IPS-18a (cell line): Measurements from ENCODE around the gene ABCB7.
"Not testable (repeated sequence)": the region's sequence is repeated elsewhere in the genome, so short reads cannot be mapped to it uniquely, and the experiment has no call there.

Experiments
- H3K27ac ChIP-seq: one replicate; pipeline ENCODE4 v1.5.1; 2013; ENCODE audit warnings: low read length
- H3K27me3 ChIP-seq: one replicate; pipeline ENCODE4 v1.6.1; 2013; ENCODE audit warnings: mild to moderate bottlenecking, low read length; ENCODE audit not compliant: control insufficient read depth, insufficient read depth
- H3K36me3 ChIP-seq: one replicate; pipeline ENCODE4 v1.6.1; 2013; ENCODE audit warnings: low read depth, low read length; ENCODE audit not compliant: control insufficient read depth
- H3K4me1 ChIP-seq: one replicate; pipeline ENCODE4 v1.6.1; 2013; ENCODE audit warnings: low read depth, low read length; ENCODE audit not compliant: control insufficient read depth
- H3K4me3 ChIP-seq: one replicate; pipeline ENCODE4 v1.5.1; 2013; ENCODE audit warnings: low read length
- H3K9ac ChIP-seq: one replicate; pipeline ENCODE4 v1.6.1; 2013; ENCODE audit warnings: mild to moderate bottlenecking, low read length, moderate library complexity
- H3K9me3 ChIP-seq: one replicate; pipeline ENCODE4 v1.6.1; 2013; ENCODE audit warnings: low read depth, low read length; ENCODE audit not compliant: control insufficient read depth

Gene ABCB7

DNA sequence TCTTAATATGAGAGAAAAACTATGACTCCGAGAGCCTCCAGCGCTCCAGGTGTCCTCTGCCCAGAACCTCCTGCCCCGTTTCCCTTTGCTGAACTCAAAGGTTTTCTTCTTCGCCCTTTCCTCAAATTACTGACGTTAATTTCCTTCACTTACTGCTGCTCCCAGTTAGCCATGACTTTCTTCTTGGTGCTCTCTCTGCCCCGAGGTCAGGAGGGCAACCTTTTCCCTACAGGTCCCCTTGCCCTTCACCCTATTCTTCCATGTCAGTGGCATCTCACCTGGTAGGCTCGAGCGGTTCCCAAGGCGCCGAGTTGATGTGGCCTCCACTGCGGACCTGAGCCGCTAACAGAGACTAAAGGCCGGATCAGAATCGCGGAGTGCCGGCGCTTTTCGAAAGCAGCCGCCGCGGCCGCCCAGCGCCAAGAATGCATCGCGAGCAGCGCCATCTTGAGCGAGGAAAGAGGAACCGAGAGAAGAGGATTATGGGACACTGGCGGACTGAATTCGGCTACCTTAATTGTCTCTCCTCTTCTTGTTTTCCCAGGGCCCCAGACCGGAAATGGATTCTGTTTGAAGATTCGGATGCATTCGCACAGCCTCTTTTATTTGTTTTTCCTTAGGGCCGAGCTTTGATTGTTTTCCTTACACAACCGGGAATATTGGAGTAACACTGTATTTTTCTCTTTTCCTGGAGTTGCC lies at the start of gene ABCB7:
Gene ABCB7, minus strand, starts transcription at position 457 of the 699 bp plus-strand sequence. Its CDS starts 11 bp downstream, at position 446.
- H3K36me3 ChIP-seq = no peaks in the 10 kb centered on the region
- peak within 1 kb of the TSS; percentile 55 for H3K27ac ChIP-seq
- peak within 1 kb of the TSS; percentile 83 for H3K9ac ChIP-seq
- H3K27me3 ChIP-seq = no peaks in the 10 kb centered on the region
- H3K4me3 ChIP-seq = peak within 1 kb of the TSS; percentile 78
- H3K9me3 ChIP-seq = peaks cover 13% of the 10 kb centered on the region
- H3K4me1 ChIP-seq = peaks cover 4% of the 10 kb centered on the region

DNA sequence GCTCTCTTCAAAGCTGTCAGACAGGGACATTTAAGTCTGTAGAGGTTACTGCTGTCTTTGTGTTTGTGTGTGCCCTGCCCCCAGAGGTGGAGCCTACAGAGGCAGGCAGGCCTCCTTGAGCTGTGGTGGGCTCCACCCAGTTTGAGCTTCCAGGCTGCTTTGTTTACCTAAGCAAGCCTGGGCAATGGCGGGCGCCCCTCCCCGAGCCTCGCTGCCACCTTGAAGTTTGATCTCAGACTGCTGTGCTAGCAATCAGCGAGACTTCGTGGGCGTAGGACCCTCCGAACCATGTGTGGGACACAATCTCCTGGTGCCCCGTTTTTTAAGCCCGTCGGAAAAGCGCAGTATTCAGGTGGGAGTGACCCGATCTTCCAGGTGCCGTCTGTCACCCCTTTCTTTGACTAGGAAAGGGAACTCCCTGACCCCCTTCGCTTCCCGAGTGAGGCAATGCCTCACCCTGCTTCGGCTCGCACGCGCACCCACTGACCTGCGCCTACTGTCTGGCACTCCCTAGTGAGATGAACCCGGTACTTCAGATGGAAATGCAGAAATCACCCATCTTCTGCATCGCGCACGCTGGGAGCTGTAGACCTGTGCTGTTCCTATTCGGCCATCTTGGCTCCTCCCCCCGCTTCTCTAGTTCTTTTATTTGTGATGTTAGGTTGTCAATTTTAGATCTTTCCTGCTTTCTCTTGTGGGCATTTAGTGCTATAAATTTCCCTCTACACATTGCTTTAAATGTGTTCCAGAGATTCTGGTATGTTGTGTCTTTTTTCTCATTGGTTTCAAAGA lies 32.5 kb upstream of the ABCB7 start:
- not testable (repeated sequence) for H3K36me3 ChIP-seq, H3K27me3 ChIP-seq, H3K9ac ChIP-seq, H3K27ac ChIP-seq, H3K4me3 ChIP-seq, H3K4me1 ChIP-seq
- peaks cover 19% of the 10 kb centered on the region for H3K9me3 ChIP-seq

DNA sequence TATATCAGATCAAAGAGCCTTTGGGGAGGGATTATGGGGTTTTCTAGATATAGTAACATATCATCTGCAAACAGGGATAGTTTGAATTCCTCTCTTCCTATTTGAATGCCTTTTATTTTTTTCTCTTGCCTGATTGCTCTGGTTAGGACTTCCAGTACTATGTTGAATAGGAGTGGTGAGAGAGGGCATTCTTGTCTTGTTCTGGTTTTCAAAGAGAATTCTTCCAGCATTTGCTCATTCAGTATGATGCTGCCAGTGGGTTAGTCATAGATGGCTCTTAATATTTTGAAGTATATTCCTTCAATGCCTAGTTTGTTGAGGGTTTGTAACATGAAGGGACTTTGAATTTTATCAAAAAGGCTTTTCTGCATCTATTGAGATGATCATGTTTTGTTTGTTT lies 25.6 kb upstream of the ABCB7 start:
- H3K9ac ChIP-seq = no peak overlapping the region

DNA sequence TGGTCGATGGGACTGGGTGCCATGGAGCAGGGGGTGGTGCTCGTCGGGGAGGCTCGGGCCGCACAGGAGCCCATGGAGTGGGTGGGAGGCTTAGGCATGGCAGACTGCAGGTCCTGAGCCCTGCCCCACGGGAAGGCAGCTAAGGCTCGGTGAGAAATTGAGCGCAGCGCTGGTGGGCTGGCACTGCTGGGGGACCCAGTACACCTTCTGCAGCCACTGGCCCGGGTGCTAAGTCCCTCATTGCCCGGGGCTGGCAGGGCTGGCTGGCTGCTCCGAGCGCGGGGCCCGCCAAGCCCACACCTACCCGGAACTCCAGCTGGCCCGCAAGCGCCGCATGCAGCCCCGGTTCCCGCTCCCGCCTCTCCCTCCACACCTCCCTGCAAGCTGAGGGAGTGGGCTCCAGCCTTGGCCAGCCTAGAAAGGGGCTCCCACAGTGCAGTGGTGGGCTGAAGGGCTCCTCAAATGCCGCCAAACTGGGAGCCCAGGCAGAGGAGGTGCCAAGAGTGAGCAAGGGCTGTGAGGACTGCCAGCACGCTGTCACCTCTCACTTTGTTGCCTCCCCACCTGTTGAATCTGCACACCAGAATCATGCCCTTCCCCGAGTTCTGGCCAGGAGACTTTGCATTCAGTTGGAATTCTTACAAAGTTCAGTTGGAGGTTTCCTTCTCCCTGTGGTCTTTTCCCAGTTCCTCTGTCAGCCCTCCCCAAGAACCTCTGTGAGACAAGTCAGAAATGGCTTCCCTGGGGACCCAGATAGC lies 23.6 kb upstream of the ABCB7 start:
- not testable (repeated sequence) for H3K36me3 ChIP-seq, H3K9ac ChIP-seq, H3K27me3 ChIP-seq, H3K4me1 ChIP-seq, H3K27ac ChIP-seq, H3K4me3 ChIP-seq
- peaks cover 14% of the 10 kb centered on the region for H3K9me3 ChIP-seq

More for the DNA sequence above, 25.6 kb upstream of the ABCB7 start:
- Histone ChIP-seq H3K36me3 (no peaks in the 10 kb centered on the region), H3K27me3 (no peaks in the 10 kb centered on the region), H3K27ac (no peak overlapping the region), H3K4me1 (no peaks in the 10 kb centered on the region), H3K4me3 (no peak overlapping the region), H3K9me3 (peaks cover 14% of the 10 kb centered on the region)

DNA sequence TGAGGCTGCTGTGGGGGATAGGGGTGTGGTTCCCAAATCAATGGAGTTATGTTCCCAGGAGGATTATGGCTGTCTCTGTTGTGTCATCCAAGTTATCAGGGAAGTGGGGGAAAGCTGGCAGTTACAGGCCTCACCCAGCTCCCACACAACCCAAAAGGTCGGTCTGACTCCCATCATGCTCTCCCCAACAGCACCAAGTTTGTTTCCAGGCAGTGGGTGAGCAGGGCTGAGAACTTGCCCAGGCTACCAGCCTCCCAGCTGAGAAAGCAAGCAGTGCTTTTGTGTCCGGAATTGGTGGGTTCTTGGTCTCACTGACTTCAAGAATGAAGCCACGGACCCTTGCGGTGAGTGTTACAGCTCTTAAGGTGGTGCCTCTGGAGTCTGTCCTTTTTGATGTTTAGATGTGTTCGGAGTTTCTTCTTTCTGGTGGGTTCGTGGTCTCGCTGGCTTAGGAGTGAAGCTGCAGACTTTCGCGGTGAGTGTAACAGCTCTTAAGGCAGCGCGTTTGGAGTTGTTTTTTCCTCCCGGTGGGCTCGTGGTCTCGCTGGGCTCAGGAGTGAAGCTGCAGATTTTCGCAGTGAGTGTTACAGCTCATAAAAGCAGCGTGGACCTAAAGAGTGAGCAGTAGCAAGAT lies 16.3 kb upstream of the ABCB7 start:
- H3K36me3 ChIP-seq, H3K9ac ChIP-seq, H3K4me1 ChIP-seq, H3K4me3 ChIP-seq, H3K27me3 ChIP-seq, H3K27ac ChIP-seq, H3K9me3 ChIP-seq: not testable (repeated sequence)

DNA sequence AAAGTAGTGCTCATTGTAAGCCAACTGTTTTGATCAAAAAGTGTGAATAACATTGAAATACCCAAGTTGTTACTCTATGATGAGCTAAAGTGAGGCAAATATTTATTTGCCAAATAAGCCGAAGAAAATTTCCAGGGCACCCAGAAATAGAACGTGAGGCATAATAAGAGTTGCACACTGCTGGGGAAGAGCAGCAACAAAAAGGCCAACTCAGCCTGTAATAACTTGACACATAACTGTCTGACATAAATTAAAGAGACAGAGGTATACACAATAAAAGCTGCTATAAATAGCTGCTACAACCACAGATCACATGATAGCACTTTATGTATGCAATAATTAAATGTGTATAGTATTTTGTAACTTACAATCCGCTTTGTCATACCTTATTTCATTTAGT lies 2.0 kb upstream of the ABCB7 start:
- no peak overlapping the region for H3K9ac ChIP-seq
- peaks cover 10% of the 10 kb centered on the region for H3K9me3 ChIP-seq
- no peaks in the 10 kb centered on the region for H3K27me3 ChIP-seq
- peaks cover 4% of the 10 kb centered on the region for H3K4me1 ChIP-seq
- H3K4me3 ChIP-seq = no peak overlapping the region
- H3K36me3 ChIP-seq = no peaks in the 10 kb centered on the region
- H3K27ac ChIP-seq = no peak overlapping the region

DNA sequence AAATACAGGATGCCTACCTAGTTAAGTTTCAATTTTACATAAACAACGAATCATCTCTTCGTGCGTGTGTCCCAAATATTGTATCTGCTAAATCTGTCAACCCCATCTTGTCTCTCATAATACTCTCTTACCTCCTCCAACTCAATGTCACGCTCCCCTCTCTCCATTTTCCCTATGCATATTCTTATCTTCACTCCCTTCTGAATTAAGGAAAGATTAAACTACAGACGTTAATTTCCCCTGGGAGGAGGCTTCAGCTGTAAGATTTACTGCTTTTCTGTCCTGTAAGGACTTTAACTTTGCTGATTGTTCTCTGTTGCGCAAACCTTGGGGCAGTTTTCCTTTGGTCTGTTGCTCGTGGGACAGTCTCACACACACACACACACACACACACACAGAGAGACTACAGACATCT lies 455 bp upstream of the ABCB7 start:
- Histone ChIP-seq H3K36me3 (no peaks in the 10 kb centered on the region), H3K4me1 (peaks cover 4% of the 10 kb centered on the region), H3K4me3 (peak overlapping the region; percentile 78), H3K9me3 (peaks cover 13% of the 10 kb centered on the region), H3K27ac (peak overlapping the region; percentile 33), H3K9ac (peak overlapping the region; percentile 83), H3K27me3 (no peaks in the 10 kb centered on the region)

DNA sequence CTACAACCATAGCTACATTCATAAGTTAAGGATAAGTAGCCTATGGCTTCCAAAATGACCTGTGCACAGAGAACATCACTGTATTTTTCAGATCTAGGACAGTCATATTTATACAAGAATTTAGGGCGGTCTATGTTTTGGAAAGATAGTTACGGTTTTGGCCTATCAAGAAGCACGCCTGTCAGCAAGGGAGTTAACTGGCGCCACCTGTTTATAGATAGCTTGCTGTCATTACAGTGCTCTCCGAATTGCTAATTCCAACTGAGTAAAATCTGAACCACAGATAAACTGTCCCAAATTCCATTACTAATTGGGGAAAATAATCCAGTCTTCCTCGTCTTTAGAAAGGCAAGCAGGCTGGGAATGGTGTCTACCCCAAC lies 646 bp downstream of the ABCB7 start:
- no peaks in the 10 kb centered on the region for H3K36me3 ChIP-seq
- H3K27ac ChIP-seq = peak overlapping the region; percentile 55
- H3K4me3 ChIP-seq = peak overlapping the region; percentile 78
- peak overlapping the region; percentile 83 for H3K9ac ChIP-seq
- H3K27me3 ChIP-seq = no peaks in the 10 kb centered on the region
- peaks cover 4% of the 10 kb centered on the region for H3K4me1 ChIP-seq
- H3K9me3 ChIP-seq = peaks cover 13% of the 10 kb centered on the region

DNA sequence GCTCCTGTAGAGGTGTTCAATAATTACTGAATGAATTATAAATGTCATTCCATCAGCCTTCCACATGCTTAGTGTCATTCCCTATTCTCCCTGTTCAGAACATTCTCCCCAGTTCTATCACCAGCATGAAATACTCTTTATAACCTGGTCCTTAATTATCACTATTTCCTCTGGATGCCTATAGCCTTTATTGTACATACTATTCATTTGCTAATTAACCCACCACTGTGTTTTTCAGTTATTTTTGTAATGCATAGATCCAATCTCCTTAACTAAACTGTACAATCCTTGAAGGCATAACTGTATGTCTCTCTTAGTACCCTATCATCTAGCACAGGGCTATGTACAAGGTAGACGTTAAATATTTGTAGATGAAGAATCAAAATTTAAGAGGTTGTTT lies 1.2 kb downstream of the ABCB7 start:
- Histone ChIP-seq H3K27me3 (no peaks in the 10 kb centered on the region), H3K9me3 (peaks cover 13% of the 10 kb centered on the region), H3K9ac (no peak overlapping the region), H3K27ac (no peak overlapping the region), H3K36me3 (no peaks in the 10 kb centered on the region), H3K4me1 (peaks cover 4% of the 10 kb centered on the region), H3K4me3 (peak overlapping the region; percentile 78)

DNA sequence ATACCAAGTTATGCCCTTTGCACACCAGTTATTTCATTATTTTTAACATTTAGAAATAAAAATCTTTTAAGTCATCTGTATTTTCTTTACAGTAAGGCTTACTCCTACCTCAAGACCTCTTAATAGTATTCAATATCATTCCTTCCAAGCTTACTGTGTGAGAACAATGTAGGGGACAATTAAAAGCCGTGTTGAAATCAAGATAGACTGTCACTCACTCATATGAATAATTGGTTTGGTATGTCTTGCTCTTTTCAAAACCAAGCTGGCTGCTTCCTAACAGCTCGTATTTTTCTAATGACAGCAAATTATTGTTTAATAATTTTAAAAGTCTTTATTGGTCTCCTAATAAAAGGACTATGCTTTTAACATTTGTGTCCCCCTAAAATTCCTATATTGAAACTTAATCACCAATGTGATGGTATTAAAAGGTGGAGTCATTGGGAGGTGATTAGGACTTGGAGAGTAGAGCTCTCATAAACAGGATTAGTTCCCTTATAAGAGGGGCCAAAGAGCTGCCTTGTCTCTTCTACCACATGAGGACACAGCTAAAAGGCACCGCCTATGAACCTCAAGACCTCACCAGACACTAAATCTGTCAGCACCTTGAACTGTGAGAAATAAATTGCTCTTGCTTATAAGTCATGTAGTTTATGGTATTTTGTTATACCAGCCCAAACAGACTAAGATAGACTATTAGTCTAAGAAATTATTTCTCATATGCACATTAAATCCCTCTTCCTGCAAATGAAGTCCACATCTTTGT lies 4.1 kb downstream of the ABCB7 start:
- Histone ChIP-seq H3K4me1 (peaks cover 4% of the 10 kb centered on the region), H3K27ac (no peak overlapping the region), H3K9me3 (peaks cover 10% of the 10 kb centered on the region), H3K36me3 (no peaks in the 10 kb centered on the region), H3K9ac (no peak overlapping the region), H3K27me3 (no peaks in the 10 kb centered on the region), H3K4me3 (no peak overlapping the region)

DNA sequence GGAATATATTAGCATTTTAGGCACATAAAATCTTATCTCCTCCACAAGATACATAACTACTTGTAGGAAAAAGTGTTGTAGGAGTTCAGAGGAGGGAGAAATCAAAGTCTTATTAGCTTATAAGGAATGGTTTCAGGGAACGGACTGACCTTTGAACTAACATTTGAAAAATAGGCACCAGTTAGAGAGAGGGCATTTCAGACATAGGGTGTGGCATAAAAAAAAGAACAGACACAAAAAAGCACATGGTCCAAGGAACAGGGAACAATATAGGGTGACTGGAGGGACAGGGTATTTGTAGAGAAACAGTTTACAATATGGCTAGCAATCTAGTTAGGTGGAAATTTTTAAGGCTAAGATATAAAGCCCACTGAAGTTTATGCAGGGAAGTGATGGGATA lies 6.4 kb downstream of the ABCB7 start:
- Histone ChIP-seq H3K9ac (no peak overlapping the region), H3K4me1 (no peaks in the 10 kb centered on the region), H3K27ac (no peak overlapping the region), H3K36me3 (no peaks in the 10 kb centered on the region), H3K9me3 (peaks cover 7% of the 10 kb centered on the region), H3K27me3 (no peaks in the 10 kb centered on the region), H3K4me3 (no peak overlapping the region)
